SH-SY5Y (cell line): ENCODE data around the gene PFDN4.

Experiments
- GATA2 ChIP-seq: IDR thresholded peaks from 2 replicates; pipeline ENCODE4 v1.6.1; 2011; ENCODE audit warnings: mild to moderate bottlenecking, low read depth, low read length
- GATA3 ChIP-seq: IDR thresholded peaks from 2 replicates; pipeline ENCODE4 v1.6.1; 2011; ENCODE audit warnings: low read depth, mild to moderate bottlenecking, low read length, moderate library complexity

DNA sequence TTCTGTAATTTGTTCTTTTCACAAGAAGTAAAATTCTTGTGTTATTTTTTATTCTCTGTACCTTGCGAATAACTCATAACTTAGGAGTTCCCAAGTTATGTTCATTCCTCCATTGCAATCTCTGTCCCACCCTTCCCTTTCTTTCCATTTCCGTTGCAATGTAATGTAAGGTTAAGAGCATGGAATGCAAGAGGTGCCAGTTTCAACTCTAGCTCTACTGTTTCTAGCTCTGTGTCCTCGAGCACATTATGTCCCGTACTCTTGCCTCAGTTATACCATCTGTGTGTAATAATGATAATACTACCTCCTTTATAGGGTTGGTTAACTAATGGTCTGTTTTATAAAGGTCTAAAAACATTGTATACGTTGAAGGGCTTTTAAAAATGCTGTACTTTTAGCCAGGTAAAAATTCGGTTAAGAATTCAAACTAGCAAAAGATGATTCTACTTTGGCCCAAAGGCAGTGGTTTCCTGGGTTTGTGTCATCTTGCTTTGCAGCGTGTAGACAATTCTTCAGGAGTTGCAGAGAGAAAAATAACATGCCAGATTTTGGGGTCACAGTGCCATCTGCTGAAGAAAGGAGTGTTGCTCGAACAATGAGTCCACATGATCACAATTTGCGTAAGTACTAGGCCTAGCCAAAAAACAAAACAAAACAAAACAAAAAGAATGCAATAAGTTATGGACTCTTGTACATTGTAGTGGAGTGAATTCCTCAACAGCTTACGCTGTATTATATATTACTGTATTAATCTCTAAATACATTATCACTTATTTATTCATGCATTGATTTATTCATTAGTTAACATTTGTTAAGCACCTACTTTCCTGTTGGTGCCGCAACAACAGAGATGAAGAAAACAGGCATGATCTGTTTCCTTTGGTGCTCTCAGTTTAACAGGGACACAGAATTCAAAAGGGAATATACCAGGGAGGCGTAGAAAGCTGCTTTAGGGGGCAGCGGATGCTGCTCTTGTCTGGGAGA lies 10.0 kb upstream of the PFDN4 start:
- no peak for TF ChIP-seq GATA3
- no peak for TF ChIP-seq GATA2
